Thyroid gland (tissue), 4 donors: ENCODE data around the gene CCT7.

Experiments used
- CTCF ChIP-seq, 6 experiments: fragments of 200-600 bp in 3 of 6; fragments of 450-650 bp in 3 of 6; sonication (generic) in 3 of 6; IDR thresholded peaks; one replicate each; pipeline ENCODE4 v1.5.1; 2016 to 2019; ENCODE audit warnings: antibody characterized with exemption in 6 of 6, mild to moderate bottlenecking in 2 of 6, inconsistent platforms in 1 of 6, moderate library complexity in 1 of 6
- POLR2A ChIP-seq, 2 donors: fragments of 450-650 bp; IDR thresholded peaks; one replicate each; pipeline ENCODE4 v1.6.1; 2017; ENCODE audit warnings: antibody characterized with exemption in 2 of 2, mild to moderate bottlenecking in 2 of 2, moderate library complexity in 1 of 2

GRCh38 chr2:73187549-73187948 is 46.6 kb upstream of the CCT7 start:
- no peak for TF ChIP-seq CTCF (IDR thresholded peaks at IDR 0.05)
- TF ChIP-seq POLR2A (IDR thresholded peaks at IDR 0.05): no peak
